ENCODE measurements around the gene GULP1. TPM values are rescaled to one million over a fixed set of nuclear protein-coding genes. Genes with fewer than 3 reads are reported as not detected.
A peak's percentile ranks its signal among the peaks of the same experiment; 100 is the strongest.
"Not testable (repeated sequence)": the region's sequence is repeated elsewhere in the genome, so short reads cannot be mapped to it uniquely, and the experiment has no call there.

GULP1 gene
- total RNA-seq, 4 donors from 2014 or later = 14.3 to 128 (median 95.7) TPM

DNA sequence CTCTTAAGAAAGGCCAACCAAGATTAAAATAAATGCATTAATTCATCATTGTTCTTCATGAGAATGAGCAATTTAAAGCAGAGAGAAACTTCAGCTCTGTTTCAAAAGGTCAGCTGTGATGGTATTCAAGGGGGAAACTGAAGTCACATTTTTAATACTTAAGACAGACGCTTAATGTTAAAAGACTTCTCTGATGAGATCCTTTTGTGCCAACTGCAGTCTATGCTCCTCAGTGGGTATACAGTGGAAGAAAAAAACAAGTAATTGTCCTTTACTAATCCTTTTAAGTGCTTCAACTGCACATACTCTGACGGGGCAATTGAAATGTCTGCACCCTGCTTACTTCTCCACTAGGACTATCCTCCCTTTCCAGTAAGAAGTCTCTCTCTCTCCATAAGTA, 309.7 kb downstream of the GULP1 start:
- H3K9me3 ChIP-seq = no peaks in the 10 kb centered on the region
- peak overlapping the region in 1 of 2 donors; percentile 69 for H3K27ac ChIP-seq
- DNase-seq = no peak
- peaks cover 3 to 6% of the 10 kb centered on the region in 2 donors for H3K4me1 ChIP-seq
- no peak overlapping the region for H3K4me3 ChIP-seq
- H3K36me3 ChIP-seq = no peaks in the 10 kb centered on the region
- TF ChIP-seq CTCF (IDR thresholded peaks at IDR 0.05) (no peak), POLR2A (IDR thresholded peaks at IDR 0.05) (no peak)
- intact Hi-C loops (cut with DNase I; ENCODE audit: low total_unique reads) = no loop called here
- no peaks in the 10 kb centered on the region for H3K27me3 ChIP-seq

DNA sequence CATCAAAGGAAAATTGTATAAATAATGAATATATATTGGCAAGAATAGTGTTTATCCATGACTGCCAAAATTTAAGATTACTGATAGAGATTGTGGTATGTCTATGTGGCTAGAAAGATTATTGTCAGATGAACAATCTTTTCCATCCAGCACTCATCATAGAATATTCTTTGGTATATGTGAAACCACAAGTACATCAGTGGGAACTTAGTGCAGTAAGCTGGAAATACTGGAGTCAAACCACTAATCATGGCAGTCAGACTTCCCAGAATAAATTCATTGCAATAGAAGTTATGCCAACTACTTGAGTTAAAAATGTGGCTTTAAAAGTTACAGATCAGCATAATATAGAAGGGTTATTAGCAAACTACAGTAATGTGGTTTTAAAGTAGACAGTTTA, 310.3 kb downstream of the GULP1 start:
- no peaks in the 10 kb centered on the region for H3K27me3 ChIP-seq
- H3K27ac ChIP-seq = no peak overlapping the region
- intact Hi-C loops (cut with DNase I; ENCODE audit: low total_unique reads) = no loop called here
- TF ChIP-seq POLR2A (IDR thresholded peaks at IDR 0.05) = no peak
- no peak for TF ChIP-seq CTCF (IDR thresholded peaks at IDR 0.05)
- H3K36me3 ChIP-seq = no peaks in the 10 kb centered on the region
- peaks cover 3 to 6% of the 10 kb centered on the region in 2 donors for H3K4me1 ChIP-seq
- no peaks in the 10 kb centered on the region for H3K9me3 ChIP-seq
- no peak for DNase-seq
- H3K4me3 ChIP-seq = no peak overlapping the region

DNA sequence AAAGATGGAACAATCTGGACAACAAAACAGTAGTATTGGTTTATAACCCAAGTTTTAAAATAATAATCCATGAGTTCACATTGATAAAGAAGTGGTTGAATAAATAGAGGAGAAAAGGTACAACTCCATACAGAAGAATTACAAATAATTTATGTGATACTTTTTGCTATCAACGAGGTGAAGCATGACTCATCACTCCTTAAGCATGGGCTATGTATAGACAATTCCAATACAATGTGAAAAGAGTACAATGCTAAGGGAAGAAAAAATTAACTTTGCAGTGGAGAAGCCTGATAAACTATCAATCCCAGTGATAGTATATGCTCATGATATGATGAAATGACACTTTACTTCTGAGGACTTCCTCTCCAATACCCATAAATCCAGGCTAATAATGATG, 312.9 kb downstream of the GULP1 start:
- no peaks in the 10 kb centered on the region for H3K36me3 ChIP-seq
- H3K9me3 ChIP-seq = no peaks in the 10 kb centered on the region
- no peak for DNase-seq
- no peaks in the 10 kb centered on the region for H3K27me3 ChIP-seq
- intact Hi-C loops (cut with DNase I; ENCODE audit: low total_unique reads) = no loop called here
- H3K27ac ChIP-seq = no peak overlapping the region
- no peaks in the 10 kb centered on the region for H3K4me1 ChIP-seq
- no peak for TF ChIP-seq POLR2A (IDR thresholded peaks at IDR 0.05)
- no peak for TF ChIP-seq CTCF (IDR thresholded peaks at IDR 0.05)
- no peak overlapping the region for H3K4me3 ChIP-seq

DNA sequence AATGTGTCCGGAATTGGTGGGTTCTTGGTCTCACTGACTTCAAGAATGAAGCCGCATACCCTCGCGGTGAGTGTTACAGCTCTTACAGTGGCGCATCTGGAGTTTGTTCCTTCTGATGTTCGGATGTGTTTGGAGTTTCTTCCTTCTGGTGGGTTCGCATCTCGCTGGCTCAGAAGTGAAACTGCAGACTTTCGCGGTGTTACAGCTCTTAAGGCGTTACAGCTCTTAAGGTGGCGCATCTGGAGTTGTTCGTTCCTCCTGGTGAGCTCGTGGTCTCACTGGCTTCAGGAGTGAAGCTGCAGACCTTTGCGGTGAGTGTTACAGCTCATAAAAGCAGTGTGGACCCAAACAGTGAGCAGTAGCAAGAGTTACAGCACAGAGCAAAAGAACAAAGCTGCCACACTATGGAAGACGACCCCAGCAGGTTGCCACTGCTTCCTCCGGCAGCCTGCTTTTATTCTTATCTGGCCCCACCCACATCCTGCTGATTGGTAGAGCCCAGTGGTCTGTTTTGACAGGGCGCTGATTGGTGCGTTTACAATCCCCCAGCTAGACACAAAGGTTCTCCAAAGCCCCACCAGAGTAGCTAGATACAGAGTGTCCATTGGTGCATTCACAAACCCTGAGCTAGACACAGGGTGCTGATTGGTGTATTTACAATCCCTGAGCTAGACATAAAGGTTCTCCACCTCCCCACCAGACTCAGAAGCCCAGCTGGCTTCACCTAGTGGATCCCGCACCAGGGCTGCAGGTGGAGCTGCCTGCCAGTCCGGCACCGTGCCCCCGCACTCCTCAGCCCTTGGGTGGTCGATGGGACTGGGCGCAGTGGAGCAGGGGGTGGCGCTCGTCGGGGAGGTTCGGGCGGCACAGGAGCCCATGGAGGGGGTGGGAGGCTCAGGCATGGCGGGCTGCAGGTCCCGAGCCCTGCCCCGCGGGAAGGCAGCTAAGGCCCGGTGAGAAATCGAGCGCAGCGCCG, 314.2 kb downstream of the GULP1 start:
- H3K4me3 ChIP-seq; H3K9me3 ChIP-seq; intact Hi-C loops (cut with DNase I; ENCODE audit: low total_unique reads); H3K4me1 ChIP-seq; H3K36me3 ChIP-seq; DNase-seq; H3K27me3 ChIP-seq; H3K27ac ChIP-seq: not testable (repeated sequence)

DNA sequence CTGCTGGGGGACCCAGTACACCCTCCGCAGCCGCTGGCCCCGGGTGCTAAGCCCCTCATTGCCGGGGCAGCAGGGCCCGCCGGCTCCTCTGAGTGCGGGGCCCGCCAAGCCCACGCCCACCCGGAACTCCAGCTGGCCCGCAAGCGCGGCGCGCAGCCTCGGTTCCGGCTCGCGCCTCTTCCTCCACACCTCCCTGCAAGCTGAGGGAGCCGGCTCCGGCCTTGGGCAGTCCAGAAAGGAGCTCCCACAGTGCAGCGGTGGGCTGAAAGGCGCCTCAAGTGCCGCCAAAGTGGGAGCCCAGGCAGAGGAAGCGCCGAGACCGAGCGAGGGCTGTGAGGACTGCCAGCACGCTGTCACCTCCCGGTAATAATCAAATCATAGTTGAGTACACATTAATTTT, 314.9 kb downstream of the GULP1 start:
- intact Hi-C loops (cut with DNase I; ENCODE audit: low total_unique reads); H3K36me3 ChIP-seq; DNase-seq; H3K27me3 ChIP-seq; H3K27ac ChIP-seq; H3K4me3 ChIP-seq; H3K4me1 ChIP-seq; H3K9me3 ChIP-seq: not testable (repeated sequence)

GRCh38 chr2:188607501-188607900, 315.8 kb downstream of the GULP1 start:
- no peak overlapping the region for H3K27ac ChIP-seq
- DNase-seq = no peak
- intact Hi-C loops (cut with DNase I; ENCODE audit: low total_unique reads) = no loop called here
- no peak overlapping the region for H3K4me3 ChIP-seq
- H3K36me3 ChIP-seq = no peaks in the 10 kb centered on the region
- H3K4me1 ChIP-seq = no peaks in the 10 kb centered on the region
- H3K9me3 ChIP-seq = no peaks in the 10 kb centered on the region
- H3K27me3 ChIP-seq = no peaks in the 10 kb centered on the region
- TF ChIP-seq CTCF (IDR thresholded peaks at IDR 0.05) = no peak
- no peak for TF ChIP-seq POLR2A (IDR thresholded peaks at IDR 0.05)

Measured in uterus (tissue), 4 donors.